Duodenal mucosa (tissue), 2 donors: ENCODE results near the gene SMIM23.

Experiments used
- H3K27ac ChIP-seq: one replicate; pipeline ENCODE4 v1.7.0; 2013; ENCODE audit warnings: low read depth, low read length
- H3K27me3 ChIP-seq, 2 donors: one replicate each; pipeline ENCODE4 v1.7.0; 2013; ENCODE audit warnings: low read length in 2 of 2, control low read depth in 1 of 2; ENCODE audit not compliant: insufficient read depth in 2 of 2, control insufficient read depth in 1 of 2
- H3K36me3 ChIP-seq, 2 donors: one replicate each; pipeline ENCODE4 v1.7.0; 2013; ENCODE audit warnings: low read length in 2 of 2, control low read depth in 1 of 2; ENCODE audit not compliant: insufficient read depth in 2 of 2, control insufficient read depth in 1 of 2
- H3K4me1 ChIP-seq, 2 donors: one replicate each; pipeline ENCODE4 v1.7.0; 2013; ENCODE audit warnings: low read length in 2 of 2, control low read depth in 1 of 2; ENCODE audit not compliant: insufficient read depth in 2 of 2, control insufficient read depth in 1 of 2
- H3K4me3 ChIP-seq, 2 donors: one replicate each; pipeline ENCODE4 v1.7.0; 2013; ENCODE audit warnings: low read length in 2 of 2, low read depth in 1 of 2
- H3K9ac ChIP-seq, 2 donors: one replicate each; pipeline ENCODE4 v1.7.0; 2013; ENCODE audit warnings: low read length in 2 of 2, low read depth in 1 of 2
- H3K9me3 ChIP-seq, 2 donors: one replicate each; pipeline ENCODE4 v1.7.0; 2013; ENCODE audit warnings: low read length in 2 of 2, control low read depth in 1 of 2; ENCODE audit not compliant: control insufficient read depth in 1 of 2

SMIM23 gene

GRCh38 chr5:171794470-171794960 is 8.9 kb downstream of the SMIM23 start:
- Histone ChIP-seq H3K27ac (no peak overlapping the region), H3K4me1 (no peaks in the 10 kb centered on the region), H3K4me3 (no peak overlapping the region), H3K36me3 (no peaks in the 10 kb centered on the region), H3K9me3 (no peaks in the 10 kb centered on the region), H3K9ac (no peak overlapping the region), H3K27me3 (no peaks in the 10 kb centered on the region)

GRCh38 chr5:171795381-171795780 is 9.8 kb downstream of the SMIM23 start:
- no peaks in the 10 kb centered on the region for H3K9me3 ChIP-seq
- no peak overlapping the region for H3K9ac ChIP-seq
- no peaks in the 10 kb centered on the region for H3K36me3 ChIP-seq
- no peak overlapping the region for H3K27ac ChIP-seq
- H3K4me3 ChIP-seq: no peak overlapping the region
- H3K27me3 ChIP-seq: no peaks in the 10 kb centered on the region
- no peaks in the 10 kb centered on the region for H3K4me1 ChIP-seq

- no peaks in the 10 kb centered on the region for H3K9me3 ChIP-seq
- H3K4me1 ChIP-seq: no peaks in the 10 kb centered on the region
- no peak overlapping the region for H3K27ac ChIP-seq
- no peaks in the 10 kb centered on the region for H3K27me3 ChIP-seq
- no peaks in the 10 kb centered on the region for H3K36me3 ChIP-seq
- H3K9ac ChIP-seq: no peak overlapping the region
- H3K4me3 ChIP-seq: no peak overlapping the region
Observed at GRCh38 chr5:171796436-171796835, 10.8 kb downstream of the SMIM23 start.

- H3K4me3 ChIP-seq: no peak overlapping the region
- H3K9ac ChIP-seq: no peak overlapping the region
- no peaks in the 10 kb centered on the region for H3K9me3 ChIP-seq
- H3K4me1 ChIP-seq: no peaks in the 10 kb centered on the region
- no peak overlapping the region for H3K27ac ChIP-seq
- H3K36me3 ChIP-seq: no peaks in the 10 kb centered on the region
- H3K27me3 ChIP-seq: no peaks in the 10 kb centered on the region
Observed at GRCh38 chr5:171797543-171797942, 11.9 kb downstream of the SMIM23 start.

GRCh38 chr5:171798418-171798817 is 12.8 kb downstream of the SMIM23 start:
- H3K4me1 ChIP-seq: no peaks in the 10 kb centered on the region
- no peak overlapping the region for H3K27ac ChIP-seq
- H3K36me3 ChIP-seq: no peaks in the 10 kb centered on the region
- H3K4me3 ChIP-seq: no peak overlapping the region
- no peaks in the 10 kb centered on the region for H3K27me3 ChIP-seq
- no peaks in the 10 kb centered on the region for H3K9me3 ChIP-seq
- H3K9ac ChIP-seq: no peak overlapping the region

- H3K9ac ChIP-seq: no peak overlapping the region
- H3K4me1 ChIP-seq: no peaks in the 10 kb centered on the region
- H3K9me3 ChIP-seq: no peaks in the 10 kb centered on the region
- no peaks in the 10 kb centered on the region for H3K36me3 ChIP-seq
- H3K27ac ChIP-seq: no peak overlapping the region
- peaks cover 5 to 8% of the 10 kb centered on the region in 2 donors for H3K27me3 ChIP-seq
- no peak overlapping the region for H3K4me3 ChIP-seq
Observed at GRCh38 chr5:171801839-171802238, 16.2 kb downstream of the SMIM23 start.

- Histone ChIP-seq H3K27ac (no peak overlapping the region), H3K27me3 (peaks cover 10 to 16% of the 10 kb centered on the region in 2 donors), H3K4me3 (no peak overlapping the region), H3K9me3 (peaks cover 0 to under 1% of the 10 kb centered on the region in 2 donors), H3K4me1 (no peaks in the 10 kb centered on the region), H3K9ac (no peak overlapping the region), H3K36me3 (no peaks in the 10 kb centered on the region)
Observed at GRCh38 chr5:171805746-171806145, 20.1 kb downstream of the SMIM23 start.

- H3K9ac ChIP-seq: no peak overlapping the region
- H3K27me3 ChIP-seq: peaks cover 10 to 16% of the 10 kb centered on the region in 2 donors
- H3K36me3 ChIP-seq: no peaks in the 10 kb centered on the region
- no peaks in the 10 kb centered on the region for H3K4me1 ChIP-seq
- peaks cover 3 to 6% of the 10 kb centered on the region in 2 donors for H3K9me3 ChIP-seq
- H3K4me3 ChIP-seq: no peak overlapping the region
- no peak overlapping the region for H3K27ac ChIP-seq
Observed at GRCh38 chr5:171806976-171807747, 21.5 kb downstream of the SMIM23 start.

- no peak overlapping the region for H3K9ac ChIP-seq
- no peak overlapping the region for H3K4me3 ChIP-seq
- H3K27me3 ChIP-seq: peaks cover 10 to 16% of the 10 kb centered on the region in 2 donors
- H3K4me1 ChIP-seq: no peaks in the 10 kb centered on the region
- no peaks in the 10 kb centered on the region for H3K36me3 ChIP-seq
- no peak overlapping the region for H3K27ac ChIP-seq
- H3K9me3 ChIP-seq: peaks cover 3 to 6% of the 10 kb centered on the region in 2 donors
Observed at GRCh38 chr5:171808453-171808852, 22.8 kb downstream of the SMIM23 start.

GRCh38 chr5:171808951-171809350 is 23.3 kb downstream of the SMIM23 start:
- H3K4me3 ChIP-seq: no peak overlapping the region
- H3K4me1 ChIP-seq: no peaks in the 10 kb centered on the region
- peaks cover 10 to 16% of the 10 kb centered on the region in 2 donors for H3K27me3 ChIP-seq
- H3K9me3 ChIP-seq: peaks cover 3 to 6% of the 10 kb centered on the region in 2 donors
- H3K36me3 ChIP-seq: no peaks in the 10 kb centered on the region
- H3K9ac ChIP-seq: no peak overlapping the region
- no peak overlapping the region for H3K27ac ChIP-seq
